SK-N-SH (cell line): ENCODE results near the gene CD300LB.

Experiments used
- CTCF ChIP-seq: fragments of 200-600 bp; sonication (generic); IDR thresholded peaks from 2 replicates; pipeline ENCODE4 v1.6.1; 2017; ENCODE audit warnings: antibody characterized with exemption, mild to moderate bottlenecking, moderate library complexity
- EP300 ChIP-seq, 2 experiments: IDR thresholded peaks; 2 replicates each; pipeline versions ENCODE4 v1.4.0 to v1.6.1; 2012; ENCODE audit warnings: borderline replicate concordance in 1 of 2, low read depth in 1 of 2, low read length in 1 of 2
- GATA2 ChIP-seq: sonication (generic); formaldehyde crosslinking; IDR thresholded peaks from 2 replicates; pipeline ENCODE4 v1.5.0; 2020; ENCODE audit warnings: mild to moderate bottlenecking, missing genetic modification reagents
- TAF1 ChIP-seq: IDR thresholded peaks from 2 replicates; pipeline ENCODE4 v1.6.1; 2012; ENCODE audit warnings: low read depth, mild to moderate bottlenecking, low read length, moderate library complexity, borderline replicate concordance
- YY1 ChIP-seq: IDR thresholded peaks from 2 replicates; pipeline ENCODE4 v1.4.0; 2012; ENCODE audit warnings: low read depth, mild to moderate bottlenecking

DNA sequence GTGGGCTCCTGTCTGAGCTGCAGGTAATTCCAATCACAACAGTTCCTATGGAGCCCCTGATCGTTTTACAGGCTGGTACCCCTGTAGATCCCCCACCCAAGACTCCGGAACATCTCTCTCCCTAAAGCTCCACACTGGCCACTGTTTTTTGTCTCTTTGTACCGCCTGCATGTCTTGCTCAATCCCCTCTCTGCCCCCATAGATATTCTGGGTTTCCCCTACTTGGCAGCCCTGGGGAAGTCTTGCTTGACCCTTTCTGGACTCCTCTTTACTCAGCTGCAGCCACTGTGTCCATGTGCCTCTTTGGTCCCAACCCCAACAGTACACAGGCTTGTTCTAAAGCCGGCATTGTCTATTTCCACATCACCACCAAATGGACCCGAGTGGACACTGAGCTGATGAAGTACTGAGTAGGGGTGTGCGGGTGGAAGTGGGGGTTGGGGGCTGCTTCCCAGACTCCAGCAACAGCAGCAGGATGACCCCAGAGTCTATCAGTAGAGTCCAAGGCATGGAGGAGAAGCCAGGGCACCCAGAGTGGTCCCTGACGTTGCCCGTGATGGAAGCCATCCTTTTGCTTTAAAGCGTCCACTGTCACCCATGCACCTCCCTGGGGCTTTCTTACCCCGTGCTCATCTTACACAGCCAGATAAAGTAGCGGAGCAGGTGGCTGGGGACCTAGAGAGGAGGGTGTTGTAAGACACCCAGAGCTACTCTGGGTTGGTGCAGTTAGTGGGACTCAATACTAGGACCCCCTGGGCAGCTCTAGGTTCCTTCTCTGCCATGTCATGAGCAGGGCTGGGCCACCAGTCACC, 6.4 kb downstream of the CD300LB start:
- no peak for TF ChIP-seq CTCF
- TF ChIP-seq TAF1 = no peak
- no peak for TF ChIP-seq EP300 (IDR thresholded peaks at IDR 0.05; ENCODE audit: borderline replicate concordance in 1 of 2, low read depth in 1 of 2, low read length in 1 of 2)
- TF ChIP-seq YY1 = no peak
- TF ChIP-seq GATA2 (CRISPR knock-in tag) = no peak
